HepG2 (cell line): ENCODE data around the gene ACP1. TPM values are rescaled to one million over a fixed set of nuclear protein-coding genes. Genes with fewer than 3 reads are reported as not detected.

ENCODE experiments used
- ARNT2 ChIP-seq: sonication (generic); formaldehyde crosslinking; IDR thresholded peaks from 2 replicates; pipeline ENCODE4 v1.8.0; 2022; ENCODE audit warnings: mild to moderate bottlenecking, low read depth, missing genetic modification reagents, moderate library complexity
- ASH2L ChIP-seq: fragments of 300-600, 200-600 bp; sonication (generic); IDR thresholded peaks from 2 replicates; pipeline ENCODE4 v1.7.0; 2017; ENCODE audit warnings: low read depth, mild to moderate bottlenecking, moderate library complexity, mixed read lengths, low read length; ENCODE audit not compliant: insufficient read length
- CHD4 ChIP-seq: fragments of 200-600 bp; sonication (generic); IDR thresholded peaks from 2 replicates; pipeline ENCODE4 v1.7.0; 2017; ENCODE audit warnings: mild to moderate bottlenecking, low read length, borderline replicate concordance
- HDAC1 ChIP-seq: sonication (generic); formaldehyde crosslinking; IDR thresholded peaks from 2 replicates; pipeline ENCODE4 v1.5.1; 2020; ENCODE audit warnings: mild to moderate bottlenecking, missing genetic modification reagents
- NFIC ChIP-seq: IDR thresholded peaks from 2 replicates; pipeline ENCODE4 v1.6.1; 2012; ENCODE audit warnings: mild to moderate bottlenecking, low read length, inconsistent platforms
- NONO ChIP-seq, 2 experiments: fragments of 450-650 bp in 1 of 2; sonication (generic) in 1 of 2; formaldehyde crosslinking in 1 of 2; IDR thresholded peaks in 1 of 2; conservative IDR thresholded peaks in 1 of 2; 2 replicates each; pipeline versions ENCODE4 v1.6.1 to v1.8.0; 2017 to 2022; ENCODE audit warnings: mild to moderate bottlenecking in 1 of 2, missing genetic modification reagents in 1 of 2, moderate library complexity in 1 of 2
- POLR2A ChIP-seq, 2 experiments: IDR thresholded peaks; 2 replicates each; pipeline ENCODE4 v1.6.1; 2011; ENCODE audit warnings: low read depth in 2 of 2, low read length in 2 of 2, mild to moderate bottlenecking in 1 of 2, moderate library complexity in 1 of 2; ENCODE audit not compliant: insufficient read depth in 1 of 2
- SATB2 ChIP-seq: sonication (generic); formaldehyde crosslinking; IDR thresholded peaks from 2 replicates; pipeline ENCODE4 v1.5.0; 2020; ENCODE audit warnings: missing genetic modification reagents
- SMARCE1 ChIP-seq: fragments of 450-650 bp; IDR thresholded peaks from 2 replicates; pipeline ENCODE4 v1.6.1; 2017; ENCODE audit warnings: borderline replicate concordance
- TMF1 ChIP-seq: sonication (generic); formaldehyde crosslinking; IDR thresholded peaks from 2 replicates; pipeline ENCODE4 v1.8.1; 2022; ENCODE audit warnings: low read depth, missing genetic modification reagents
- ZC3H4 ChIP-seq: sonication (generic); formaldehyde crosslinking; IDR thresholded peaks from 2 replicates; pipeline ENCODE4 v1.4.0; 2020; ENCODE audit warnings: missing genetic modification reagents, borderline replicate concordance
- ZKSCAN8 ChIP-seq: IDR thresholded peaks from 2 replicates; pipeline ENCODE4 v1.6.1; 2016; ENCODE audit warnings: borderline replicate concordance, missing genetic modification reagents, missing compliant biosample characterization
- ZNF225 ChIP-seq: sonication (generic); formaldehyde crosslinking; IDR thresholded peaks from 2 replicates; pipeline ENCODE4 v1.4.0; 2020; ENCODE audit warnings: mild to moderate bottlenecking, missing genetic modification reagents
- ZNF282 ChIP-seq: fragments of 450-650 bp; IDR thresholded peaks from 2 replicates; pipeline ENCODE4 v1.6.1; 2018; ENCODE audit not compliant: partially characterized antibody
- ZNF333 ChIP-seq: sonication (generic); formaldehyde crosslinking; IDR thresholded peaks from 2 replicates; pipeline ENCODE4 v1.4.0; 2020; ENCODE audit warnings: mild to moderate bottlenecking, missing genetic modification reagents, borderline replicate concordance
- ZNF383 ChIP-seq: sonication (generic); formaldehyde crosslinking; IDR thresholded peaks from 2 replicates; pipeline ENCODE4 v1.4.0; 2020; ENCODE audit warnings: missing genetic modification reagents, mild to moderate bottlenecking, borderline replicate concordance
- polyA plus RNA-seq, 8 experiments: library from polyadenylated mRNA; depleted of rRNA in 3 of 8; stranded (reverse) in 7 of 8; unstranded in 1 of 8; fragments of >200 nt; fragmentation: Illumina TruSeq in 4 of 8; extraction: Trizol in 4 of 8; gene quantifications; 2 replicates each; pipeline versions ENCODE4 v1.2.1 to v1.2.3, GENCODE V29; 2011 to 2016; ENCODE audit warnings: low read depth in 4 of 8, missing spikeins in 1 of 8, mixed read lengths in 1 of 8; ENCODE audit not compliant: insufficient read depth in 1 of 8
- total RNA-seq, 5 experiments: library from RNA; depleted of rRNA; stranded (reverse); fragments of >200 nt; fragmentation: Illumina TruSeq; extraction: Trizol; gene quantifications; 2 replicates each; pipeline ENCODE4 v1.2.3, GENCODE V29; 2016; ENCODE audit warnings: low read depth in 1 of 5
- TF ChIP-seq, protein P1 (sequence below): IDR thresholded peaks from 2 replicates; pipeline ENCODE4 v1.6.1; 2016; ENCODE audit warnings: low read depth
- TF ChIP-seq, protein P2 (sequence below): sonication (generic); formaldehyde crosslinking; IDR thresholded peaks from 2 replicates; pipeline ENCODE4 v1.8.0; 2022; ENCODE audit warnings: missing genetic modification reagents, low read depth, mild to moderate bottlenecking, borderline replicate concordance
- TF ChIP-seq, protein P3 (sequence below): sonication (generic); formaldehyde crosslinking; IDR thresholded peaks from 2 replicates; pipeline ENCODE4 v1.9.0; 2021; ENCODE audit warnings: missing genetic modification reagents, borderline replicate concordance
- TF ChIP-seq, protein P4 (sequence below): conservative IDR thresholded peaks from 2 replicates; pipeline ENCODE4 v1.6.1; 2018; ENCODE audit warnings: missing genetic modification reagents
- TF ChIP-seq, protein P5 (sequence below): sonication (generic); formaldehyde crosslinking; IDR thresholded peaks from 2 replicates; pipeline ENCODE4 v1.5.0; 2020; ENCODE audit warnings: missing genetic modification reagents
- TF ChIP-seq, protein P6 (sequence below): sonication (generic); formaldehyde crosslinking; IDR thresholded peaks from 2 replicates; pipeline ENCODE4 v1.8.0; 2022; ENCODE audit warnings: mild to moderate bottlenecking, missing genetic modification reagents, moderate library complexity

Gene ACP1
- total and polyA plus RNA-seq, 2 of the 13 experiments (the other 11 are each of a cell fraction or from before 2014, with no cell fraction given), result 246 to 348 TPM

DNA sequence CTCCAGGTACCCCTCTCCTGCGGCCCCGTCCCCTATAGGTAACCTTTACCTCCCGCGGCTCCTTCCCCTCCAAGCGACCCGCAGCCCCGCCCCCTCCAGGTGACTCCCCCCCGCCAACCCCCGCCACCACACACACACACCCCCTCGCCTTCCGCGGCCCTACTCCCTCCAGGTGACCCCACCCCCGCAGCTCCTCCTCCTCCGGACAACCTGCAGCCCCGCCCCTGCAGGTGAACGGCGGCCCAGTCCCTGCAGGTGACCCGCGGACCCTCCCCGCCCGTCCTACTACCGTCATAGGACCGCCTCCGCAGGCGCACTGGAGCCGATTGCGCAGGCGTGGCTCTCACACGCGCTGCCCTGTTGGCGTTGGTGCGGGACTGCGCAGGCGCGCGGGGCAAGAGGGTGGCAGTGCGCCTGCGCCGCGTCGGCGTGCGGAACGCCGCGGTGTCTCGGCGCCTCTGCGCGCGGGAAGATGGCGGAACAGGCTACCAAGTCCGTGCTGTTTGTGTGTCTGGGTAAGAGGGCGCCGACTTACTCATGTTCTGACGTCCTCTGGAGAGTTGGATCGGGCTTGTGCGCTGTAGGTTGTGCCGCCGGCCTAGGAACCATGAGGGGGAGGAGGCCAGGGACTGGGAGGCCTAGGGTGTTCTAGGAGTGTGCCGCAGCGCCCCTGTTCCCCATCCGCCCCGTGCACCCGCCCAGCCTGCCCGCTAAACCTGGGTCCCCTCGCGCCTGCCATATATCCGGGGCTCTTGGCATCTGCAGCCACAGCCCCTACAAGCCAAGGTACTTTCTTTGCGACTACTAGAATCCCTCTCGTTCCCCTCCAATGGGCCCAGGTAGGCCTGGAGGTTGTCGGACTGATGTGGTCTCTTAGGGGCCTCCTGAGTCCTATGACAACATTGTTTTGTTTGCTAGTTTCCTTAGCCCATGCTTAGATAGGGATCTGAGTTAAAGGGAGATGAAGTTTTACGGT is at the start of gene ACP1 (continued):
- TF ChIP-seq, protein P1, sequence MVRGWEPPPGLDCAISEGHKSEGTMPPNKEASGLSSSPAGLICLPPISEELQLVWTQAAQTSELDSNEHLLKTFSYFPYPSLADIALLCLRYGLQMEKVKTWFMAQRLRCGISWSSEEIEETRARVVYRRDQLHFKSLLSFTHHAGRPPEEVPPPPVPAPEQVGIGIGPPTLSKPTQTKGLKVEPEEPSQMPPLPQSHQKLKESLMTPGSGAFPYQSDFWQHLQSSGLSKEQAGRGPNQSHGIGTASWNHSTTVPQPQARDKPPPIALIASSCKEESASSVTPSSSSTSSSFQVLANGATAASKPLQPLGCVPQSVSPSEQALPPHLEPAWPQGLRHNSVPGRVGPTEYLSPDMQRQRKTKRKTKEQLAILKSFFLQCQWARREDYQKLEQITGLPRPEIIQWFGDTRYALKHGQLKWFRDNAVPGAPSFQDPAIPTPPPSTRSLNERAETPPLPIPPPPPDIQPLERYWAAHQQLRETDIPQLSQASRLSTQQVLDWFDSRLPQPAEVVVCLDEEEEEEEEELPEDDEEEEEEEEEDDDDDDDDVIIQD, result peak; percentile 40; the same call in 1 of the 2 replicates
- TF ChIP-seq CHD4, result no peak
- TF ChIP-seq, protein P2, sequence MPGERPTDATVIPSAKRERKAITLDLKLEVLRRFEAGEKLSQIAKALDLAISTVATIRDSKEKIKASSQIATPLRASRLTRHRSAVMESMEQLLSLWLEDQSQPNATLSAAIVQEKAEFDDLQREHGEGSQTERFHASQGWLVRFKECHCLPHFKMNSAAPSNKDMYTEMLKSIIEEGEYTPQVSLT (CRISPR knock-in tag), result no peak
- TF ChIP-seq SATB2 (CRISPR knock-in tag), result no peak
- TF ChIP-seq ZKSCAN8 (CRISPR knock-in tag), result no peak; the same call in 1 of the 2 replicates
- TF ChIP-seq ARNT2 (CRISPR knock-in tag), result peak; percentile 90
- TF ChIP-seq, protein P3, sequence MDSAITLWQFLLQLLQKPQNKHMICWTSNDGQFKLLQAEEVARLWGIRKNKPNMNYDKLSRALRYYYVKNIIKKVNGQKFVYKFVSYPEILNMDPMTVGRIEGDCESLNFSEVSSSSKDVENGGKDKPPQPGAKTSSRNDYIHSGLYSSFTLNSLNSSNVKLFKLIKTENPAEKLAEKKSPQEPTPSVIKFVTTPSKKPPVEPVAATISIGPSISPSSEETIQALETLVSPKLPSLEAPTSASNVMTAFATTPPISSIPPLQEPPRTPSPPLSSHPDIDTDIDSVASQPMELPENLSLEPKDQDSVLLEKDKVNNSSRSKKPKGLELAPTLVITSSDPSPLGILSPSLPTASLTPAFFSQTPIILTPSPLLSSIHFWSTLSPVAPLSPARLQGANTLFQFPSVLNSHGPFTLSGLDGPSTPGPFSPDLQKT (CRISPR knock-in tag), result no peak
- TF ChIP-seq POLR2A (IDR thresholded peaks at IDR 0.05; ENCODE audit: insufficient read depth in 1 of 2, low read depth in 2 of 2, low read length in 2 of 2), result peak; percentile 97 to 98
- no peak for TF ChIP-seq NONO (IDR thresholded peaks at IDR 0.05)
- TF ChIP-seq NONO (CRISPR knock-in tag; conservative IDR thresholded peaks at IDR 0.05), result peak; percentile 74; the same call in 1 of the 2 replicates
- TF ChIP-seq SMARCE1, result no peak
- TF ChIP-seq TMF1 (CRISPR knock-in tag), result peak; percentile 72; the same call in 1 of the 2 replicates
- no peak for TF ChIP-seq NFIC
- peak; percentile 97 for TF ChIP-seq ASH2L
- no peak for TF ChIP-seq ZNF383 (CRISPR knock-in tag)
- TF ChIP-seq, protein P4, sequence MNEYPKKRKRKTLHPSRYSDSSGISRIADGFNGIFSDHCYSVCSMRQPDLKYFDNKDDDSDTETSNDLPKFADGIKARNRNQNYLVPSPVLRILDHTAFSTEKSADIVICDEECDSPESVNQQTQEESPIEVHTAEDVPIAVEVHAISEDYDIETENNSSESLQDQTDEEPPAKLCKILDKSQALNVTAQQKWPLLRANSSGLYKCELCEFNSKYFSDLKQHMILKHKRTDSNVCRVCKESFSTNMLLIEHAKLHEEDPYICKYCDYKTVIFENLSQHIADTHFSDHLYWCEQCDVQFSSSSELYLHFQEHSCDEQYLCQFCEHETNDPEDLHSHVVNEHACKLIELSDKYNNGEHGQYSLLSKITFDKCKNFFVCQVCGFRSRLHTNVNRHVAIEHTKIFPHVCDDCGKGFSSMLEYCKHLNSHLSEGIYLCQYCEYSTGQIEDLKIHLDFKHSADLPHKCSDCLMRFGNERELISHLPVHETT (CRISPR knock-in tag), result 0 out of 2 replicates have a peak, but pooled peaks have one; percentile 43
- peak; percentile 96 for TF ChIP-seq ZNF333 (CRISPR knock-in tag)
- TF ChIP-seq, protein P5, sequence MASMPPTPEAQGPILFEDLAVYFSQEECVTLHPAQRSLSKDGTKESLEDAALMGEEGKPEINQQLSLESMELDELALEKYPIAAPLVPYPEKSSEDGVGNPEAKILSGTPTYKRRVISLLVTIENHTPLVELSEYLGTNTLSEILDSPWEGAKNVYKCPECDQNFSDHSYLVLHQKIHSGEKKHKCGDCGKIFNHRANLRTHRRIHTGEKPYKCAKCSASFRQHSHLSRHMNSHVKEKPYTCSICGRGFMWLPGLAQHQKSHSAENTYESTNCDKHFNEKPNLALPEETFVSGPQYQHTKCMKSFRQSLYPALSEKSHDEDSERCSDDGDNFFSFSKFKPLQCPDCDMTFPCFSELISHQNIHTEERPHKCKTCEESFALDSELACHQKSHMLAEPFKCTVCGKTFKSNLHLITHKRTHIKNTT (CRISPR knock-in tag), result no peak
- TF ChIP-seq HDAC1 (CRISPR knock-in tag), result peak; percentile 86
- TF ChIP-seq ZNF282, result no peak
- peak; percentile 94 for TF ChIP-seq ZNF225
- TF ChIP-seq ZC3H4 (CRISPR knock-in tag), result no peak
- TF ChIP-seq, protein P6, sequence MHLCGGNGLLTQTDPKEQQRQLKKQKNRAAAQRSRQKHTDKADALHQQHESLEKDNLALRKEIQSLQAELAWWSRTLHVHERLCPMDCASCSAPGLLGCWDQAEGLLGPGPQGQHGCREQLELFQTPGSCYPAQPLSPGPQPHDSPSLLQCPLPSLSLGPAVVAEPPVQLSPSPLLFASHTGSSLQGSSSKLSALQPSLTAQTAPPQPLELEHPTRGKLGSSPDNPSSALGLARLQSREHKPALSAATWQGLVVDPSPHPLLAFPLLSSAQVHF (CRISPR knock-in tag), result peak; percentile 66
